Activated T-helper 1 cell treated with anti-CD3 and anti-CD28 coated beads, Interleukin-12 subunit alpha, Interleukin-12 subunit beta, Interleukin-2, Interleukin-4 antibody, amounts not matched to agents 30 ng/mL and 10 ng/mL and 1 ng/mL, durations not matched to agents 14 hours and 24 hours and 36 hours (primary cell): ENCODE results near the gene PDCD6IP. TPM values are rescaled to one million over a fixed set of nuclear protein-coding genes. Genes with fewer than 3 reads are reported as not detected.
A peak's percentile ranks its signal among the peaks of the same experiment; 100 is the strongest.

Source experiments
- DNase-seq: peaks from one replicate; pipeline ENCODE4 v3.0.0; 2021; ENCODE audit warnings: low spot score
- H3K27ac Mint-ChIP-seq: one replicate; pipeline ENCODE4 v1.8.0; 2021; ENCODE audit warnings: mild to moderate bottlenecking, mixed read lengths
- H3K27me3 Mint-ChIP-seq: one replicate; pipeline ENCODE4 v1.8.0; 2022; ENCODE audit warnings: mild to moderate bottlenecking, moderate library complexity, mixed read lengths; ENCODE audit not compliant: insufficient read depth
- H3K36me3 Mint-ChIP-seq: one replicate; pipeline ENCODE4 v1.8.0; 2021; ENCODE audit warnings: low read depth, mixed read lengths
- H3K4me1 Mint-ChIP-seq: one replicate; pipeline ENCODE4 v1.8.0; 2021; ENCODE audit warnings: low read depth, mixed read lengths
- H3K4me3 Mint-ChIP-seq: one replicate; pipeline ENCODE4 v1.8.0; 2021; ENCODE audit warnings: mild to moderate bottlenecking, moderate library complexity, mixed read lengths
- H3K9me3 Mint-ChIP-seq: one replicate; pipeline ENCODE4 v1.8.0; 2021; ENCODE audit warnings: mixed read lengths
- intact Hi-C: fragments of 100-400 bp; cut with micrococcal nuclease; formaldehyde crosslinking; loops from one replicate; pipeline ENCODE4 v1.15.1; 2024
- total RNA-seq: library from RNA; stranded (reverse); gene quantifications from 2 replicates; pipeline ENCODE4 v1.2.3, GENCODE V29; 2022

PDCD6IP gene
- total RNA-seq, 1 donor from 2014 or later, result 171 TPM

GRCh38 chr3:33803252-33803651 is 4.8 kb downstream of the PDCD6IP start:
- Mint-ChIP-seq H3K4me1 (peaks cover 67% of the 10 kb centered on the region), H3K9me3 (no peaks in the 10 kb centered on the region), H3K4me3 (no peak overlapping the region), H3K27me3 (no peaks in the 10 kb centered on the region), H3K36me3 (peaks cover 37% of the 10 kb centered on the region), H3K27ac (no peak overlapping the region)
- DNase-seq, result no peak
- intact Hi-C loops, result no loop called here

GRCh38 chr3:33803894-33804526 is 5.6 kb downstream of the PDCD6IP start:
- H3K27me3 Mint-ChIP-seq, result no peaks in the 10 kb centered on the region
- intact Hi-C loops, result no loop called here
- no peak overlapping the region for H3K4me3 Mint-ChIP-seq
- DNase-seq, result no peak
- no peak overlapping the region for H3K27ac Mint-ChIP-seq
- no peaks in the 10 kb centered on the region for H3K9me3 Mint-ChIP-seq
- peaks cover 74% of the 10 kb centered on the region for H3K4me1 Mint-ChIP-seq
- H3K36me3 Mint-ChIP-seq, result peaks cover 42% of the 10 kb centered on the region

- Mint-ChIP-seq H3K4me1 (peaks cover 56% of the 10 kb centered on the region), H3K27me3 (no peaks in the 10 kb centered on the region), H3K36me3 (peaks cover 40% of the 10 kb centered on the region), H3K4me3 (no peak overlapping the region), H3K27ac (no peak overlapping the region), H3K9me3 (no peaks in the 10 kb centered on the region)
- DNase-seq, result no peak
- intact Hi-C loops, result no loop called here
Measured at GRCh38 chr3:33807191-33807590, 8.8 kb downstream of the PDCD6IP start.

GRCh38 chr3:33808559-33808958 is 10.1 kb downstream of the PDCD6IP start:
- H3K27me3 Mint-ChIP-seq, result no peaks in the 10 kb centered on the region
- no peak overlapping the region for H3K27ac Mint-ChIP-seq
- intact Hi-C loops, result no loop called here
- H3K4me3 Mint-ChIP-seq, result no peak overlapping the region
- H3K9me3 Mint-ChIP-seq, result no peaks in the 10 kb centered on the region
- peaks cover 35% of the 10 kb centered on the region for H3K36me3 Mint-ChIP-seq
- DNase-seq, result no peak
- peaks cover 46% of the 10 kb centered on the region for H3K4me1 Mint-ChIP-seq

- Mint-ChIP-seq H3K27me3 (no peaks in the 10 kb centered on the region), H3K9me3 (no peaks in the 10 kb centered on the region), H3K4me3 (no peak overlapping the region), H3K4me1 (peaks cover 39% of the 10 kb centered on the region), H3K36me3 (peaks cover 32% of the 10 kb centered on the region), H3K27ac (no peak overlapping the region)
- intact Hi-C loops, result no loop called here
- DNase-seq, result no peak
Measured at GRCh38 chr3:33810545-33810944, 12.1 kb downstream of the PDCD6IP start.

GRCh38 chr3:33821989-33822388 is 23.6 kb downstream of the PDCD6IP start:
- H3K4me1 Mint-ChIP-seq, result no peaks in the 10 kb centered on the region

GRCh38 chr3:33823821-33824220 is 25.4 kb downstream of the PDCD6IP start:
- no peak overlapping the region for H3K4me3 Mint-ChIP-seq
- no peaks in the 10 kb centered on the region for H3K4me1 Mint-ChIP-seq
- peaks cover 16% of the 10 kb centered on the region for H3K36me3 Mint-ChIP-seq
- H3K27me3 Mint-ChIP-seq, result no peaks in the 10 kb centered on the region
- H3K9me3 Mint-ChIP-seq, result no peaks in the 10 kb centered on the region
- no peak for DNase-seq
- no peak overlapping the region for H3K27ac Mint-ChIP-seq
- intact Hi-C loops, result no loop called here

More at GRCh38 chr3:33821989-33822388, 23.6 kb downstream of the PDCD6IP start:
- no peaks in the 10 kb centered on the region for H3K9me3 Mint-ChIP-seq
- H3K27me3 Mint-ChIP-seq, result no peaks in the 10 kb centered on the region
- peaks cover 13% of the 10 kb centered on the region for H3K36me3 Mint-ChIP-seq
- H3K4me3 Mint-ChIP-seq, result no peak overlapping the region
- no peak for DNase-seq
- intact Hi-C loops, result no loop called here
- H3K27ac Mint-ChIP-seq, result no peak overlapping the region

- no peak for DNase-seq
- Mint-ChIP-seq H3K9me3 (no peaks in the 10 kb centered on the region), H3K36me3 (peaks cover 18% of the 10 kb centered on the region), H3K4me1 (no peaks in the 10 kb centered on the region), H3K4me3 (no peak overlapping the region), H3K27ac (no peak overlapping the region), H3K27me3 (no peaks in the 10 kb centered on the region)
- intact Hi-C loops, result no loop called here
Measured at GRCh38 chr3:33825111-33825510, 26.7 kb downstream of the PDCD6IP start.

GRCh38 chr3:33826206-33826605 is 27.8 kb downstream of the PDCD6IP start:
- no peak overlapping the region for H3K4me3 Mint-ChIP-seq
- intact Hi-C loops, result no loop called here
- no peaks in the 10 kb centered on the region for H3K4me1 Mint-ChIP-seq
- H3K27me3 Mint-ChIP-seq, result no peaks in the 10 kb centered on the region
- H3K27ac Mint-ChIP-seq, result no peak overlapping the region
- DNase-seq, result no peak
- peaks cover 24% of the 10 kb centered on the region for H3K36me3 Mint-ChIP-seq
- H3K9me3 Mint-ChIP-seq, result no peaks in the 10 kb centered on the region

- H3K9me3 Mint-ChIP-seq, result no peaks in the 10 kb centered on the region
- peaks cover 21% of the 10 kb centered on the region for H3K36me3 Mint-ChIP-seq
- H3K4me1 Mint-ChIP-seq, result no peaks in the 10 kb centered on the region
- intact Hi-C loops, result no loop called here
- no peak overlapping the region for H3K27ac Mint-ChIP-seq
- no peak for DNase-seq
- H3K4me3 Mint-ChIP-seq, result no peak overlapping the region
- no peaks in the 10 kb centered on the region for H3K27me3 Mint-ChIP-seq
Measured at GRCh38 chr3:33826688-33827087, 28.3 kb downstream of the PDCD6IP start.

- peaks cover 26% of the 10 kb centered on the region for H3K36me3 Mint-ChIP-seq
- peaks cover 7% of the 10 kb centered on the region for H3K4me1 Mint-ChIP-seq
- no peak overlapping the region for H3K4me3 Mint-ChIP-seq
- H3K9me3 Mint-ChIP-seq, result no peaks in the 10 kb centered on the region
- H3K27ac Mint-ChIP-seq, result no peak overlapping the region
- H3K27me3 Mint-ChIP-seq, result no peaks in the 10 kb centered on the region
- intact Hi-C loops, result no loop called here
- DNase-seq, result no peak
Measured at GRCh38 chr3:33829720-33830119, 31.3 kb downstream of the PDCD6IP start.

GRCh38 chr3:33831053-33831452 is 32.6 kb downstream of the PDCD6IP start:
- H3K4me3 Mint-ChIP-seq, result no peak overlapping the region
- H3K9me3 Mint-ChIP-seq, result no peaks in the 10 kb centered on the region
- peaks cover 7% of the 10 kb centered on the region for H3K4me1 Mint-ChIP-seq
- H3K36me3 Mint-ChIP-seq, result peaks cover 30% of the 10 kb centered on the region
- H3K27me3 Mint-ChIP-seq, result no peaks in the 10 kb centered on the region
- DNase-seq, result no peak
- H3K27ac Mint-ChIP-seq, result no peak overlapping the region
- intact Hi-C loops, result no loop called here

GRCh38 chr3:33833408-33834095 is 35.1 kb downstream of the PDCD6IP start:
- intact Hi-C loops, result no loop called here
- H3K4me3 Mint-ChIP-seq, result no peak overlapping the region
- H3K27ac Mint-ChIP-seq, result peak overlapping the region; percentile 35
- H3K9me3 Mint-ChIP-seq, result no peaks in the 10 kb centered on the region
- peaks cover 7% of the 10 kb centered on the region for H3K4me1 Mint-ChIP-seq
- H3K36me3 Mint-ChIP-seq, result peaks cover 38% of the 10 kb centered on the region
- DNase-seq, result no peak
- H3K27me3 Mint-ChIP-seq, result no peaks in the 10 kb centered on the region
